Hepatocyte (in vitro differentiated cells): ENCODE data around the gene GET3.
A peak's percentile ranks its signal among the peaks of the same experiment; 100 is the strongest.

Experiments
- CTCF ChIP-seq: fragments of 200-600 bp; sonication (generic); IDR thresholded peaks from 2 replicates; pipeline ENCODE4 v1.5.1; 2016; ENCODE audit warnings: antibody characterized with exemption, mild to moderate bottlenecking; ENCODE audit not compliant: poor library complexity
- EZH2 ChIP-seq: fragments of 200-600 bp; sonication (generic); IDR thresholded peaks from 2 replicates; pipeline ENCODE4 v1.6.1; 2016; ENCODE audit warnings: antibody characterized with exemption, mild to moderate bottlenecking, borderline replicate concordance
- EZH2phosphoT487 ChIP-seq: fragments of 200-600 bp; sonication (generic); IDR thresholded peaks from one replicate; pipeline ENCODE4 v1.6.1; 2018; ENCODE audit warnings: antibody characterized with exemption, mild to moderate bottlenecking, low read depth, moderate library complexity; ENCODE audit not compliant: unreplicated experiment, severe bottlenecking

DNA sequence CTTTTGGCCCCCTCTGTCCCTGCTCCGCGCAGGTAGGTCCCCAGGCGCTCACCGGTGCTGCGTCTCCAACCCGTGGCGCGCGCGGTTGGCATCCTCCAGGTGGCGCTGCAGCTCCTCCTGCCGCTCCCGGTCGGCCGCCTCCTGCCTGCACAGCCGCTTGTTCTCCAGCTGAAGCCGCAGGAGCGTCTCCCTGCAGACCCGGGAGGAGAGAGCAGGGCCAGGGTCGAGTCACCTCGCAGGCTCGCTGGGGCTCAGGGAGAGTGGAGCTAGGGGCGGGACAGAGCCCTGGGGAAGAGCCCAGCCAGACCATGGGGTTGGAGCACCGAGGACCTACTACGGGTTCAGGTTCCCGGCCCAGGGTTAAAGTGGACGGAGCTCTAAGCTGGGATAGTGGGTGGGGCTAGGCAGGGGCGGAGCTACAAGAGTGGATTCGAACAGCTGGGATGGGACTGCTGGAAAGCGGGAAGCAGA, 28.8 kb downstream of the GET3 start:
- peak; percentile 63 for TF ChIP-seq CTCF
- no peak for TF ChIP-seq EZH2phosphoT487
- TF ChIP-seq EZH2 = no peak
